ENCODE data around the gene NUP93.

GRCh38 chr16:56856876-56857447, 127.0 kb downstream of the NUP93 start:
- TF ChIP-seq POLR2AphosphoS5 (IDR thresholded peaks at IDR 0.05; ENCODE audit: low read depth, low read length) (no peak), SIN3A (IDR thresholded peaks at IDR 0.05; ENCODE audit: borderline replicate concordance, insufficient read depth, low read length) (no peak), TAF1 (IDR thresholded peaks at IDR 0.05; ENCODE audit: borderline replicate concordance, insufficient read depth, low read length) (no peak)
- TF ChIP-seq, protein P1, sequence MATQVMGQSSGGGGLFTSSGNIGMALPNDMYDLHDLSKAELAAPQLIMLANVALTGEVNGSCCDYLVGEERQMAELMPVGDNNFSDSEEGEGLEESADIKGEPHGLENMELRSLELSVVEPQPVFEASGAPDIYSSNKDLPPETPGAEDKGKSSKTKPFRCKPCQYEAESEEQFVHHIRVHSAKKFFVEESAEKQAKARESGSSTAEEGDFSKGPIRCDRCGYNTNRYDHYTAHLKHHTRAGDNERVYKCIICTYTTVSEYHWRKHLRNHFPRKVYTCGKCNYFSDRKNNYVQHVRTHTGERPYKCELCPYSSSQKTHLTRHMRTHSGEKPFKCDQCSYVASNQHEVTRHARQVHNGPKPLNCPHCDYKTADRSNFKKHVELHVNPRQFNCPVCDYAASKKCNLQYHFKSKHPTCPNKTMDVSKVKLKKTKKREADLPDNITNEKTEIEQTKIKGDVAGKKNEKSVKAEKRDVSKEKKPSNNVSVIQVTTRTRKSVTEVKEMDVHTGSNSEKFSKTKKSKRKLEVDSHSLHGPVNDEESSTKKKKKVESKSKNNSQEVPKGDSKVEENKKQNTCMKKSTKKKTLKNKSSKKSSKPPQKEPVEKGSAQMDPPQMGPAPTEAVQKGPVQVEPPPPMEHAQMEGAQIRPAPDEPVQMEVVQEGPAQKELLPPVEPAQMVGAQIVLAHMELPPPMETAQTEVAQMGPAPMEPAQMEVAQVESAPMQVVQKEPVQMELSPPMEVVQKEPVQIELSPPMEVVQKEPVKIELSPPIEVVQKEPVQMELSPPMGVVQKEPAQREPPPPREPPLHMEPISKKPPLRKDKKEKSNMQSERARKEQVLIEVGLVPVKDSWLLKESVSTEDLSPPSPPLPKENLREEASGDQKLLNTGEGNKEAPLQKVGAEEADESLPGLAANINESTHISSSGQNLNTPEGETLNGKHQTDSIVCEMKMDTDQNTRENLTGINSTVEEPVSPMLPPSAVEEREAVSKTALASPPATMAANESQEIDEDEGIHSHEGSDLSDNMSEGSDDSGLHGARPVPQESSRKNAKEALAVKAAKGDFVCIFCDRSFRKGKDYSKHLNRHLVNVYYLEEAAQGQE (IDR thresholded peaks at IDR 0.05; ENCODE audit: insufficient read depth in 1 of 2, low read depth in 2 of 2, low read length in 2 of 2): no peak

Data from PFSK-1 (cell line).